K562 (cell line): ENCODE results near the gene MED15. TPM values are rescaled to one million over a fixed set of nuclear protein-coding genes. Genes with fewer than 3 reads are reported as not detected.

Source experiments
- EGR1 ChIP-seq: fragments of 450-650 bp; conservative IDR thresholded peaks from 2 replicates; pipeline ENCODE4 v1.6.1; 2017; ENCODE audit warnings: mild to moderate bottlenecking
- KDM4B ChIP-seq, 2 experiments: fragments of 450-650 bp in 1 of 2; sonication (generic) in 1 of 2; IDR thresholded peaks; 2 replicates each; pipeline ENCODE4 v1.6.1; 2016 to 2017; ENCODE audit warnings: borderline replicate concordance in 2 of 2, antibody characterized with exemption in 1 of 2, low read depth in 1 of 2, mild to moderate bottlenecking in 1 of 2
- MYC ChIP-seq, 2 experiments: fragments of 250-450 bp in 1 of 2; sonication (Bioruptor Pico) in 1 of 2; IDR thresholded peaks; 2 replicates each; pipeline versions ENCODE4 v1.5.1 to v1.6.1; 2012 to 2021; ENCODE audit warnings: low read depth in 2 of 2, borderline replicate concordance in 1 of 2, improper control_type of control experiment in 1 of 2, low read length in 1 of 2, mild to moderate bottlenecking in 1 of 2, moderate library complexity in 1 of 2
- SETDB1 ChIP-seq: IDR thresholded peaks from one replicate; pipeline ENCODE4 v1.6.1; 2012; ENCODE audit warnings: low read length, control low read depth, inconsistent platforms
- SMC3 ChIP-seq: conservative IDR thresholded peaks from 2 replicates; pipeline ENCODE4 v1.6.1; 2011; ENCODE audit warnings: low read depth, low read length, improper control_type of control experiment; ENCODE audit not compliant: insufficient read depth
- SRF ChIP-seq, 2 experiments: fragments of 250-450, 450-650 bp in 1 of 2; sonication (Bioruptor Pico) in 1 of 2; sonication (generic) in 1 of 2; formaldehyde crosslinking; IDR thresholded peaks; 2 replicates each; pipeline versions ENCODE4 v1.5.0 to v1.5.1; 2020 to 2022; ENCODE audit warnings: mild to moderate bottlenecking in 1 of 2, missing genetic modification reagents in 1 of 2
- TEAD1 ChIP-seq, 2 experiments: fragments of 450-650 bp in 1 of 2; sonication (generic) in 1 of 2; formaldehyde crosslinking; IDR thresholded peaks; 2 replicates each; pipeline versions ENCODE4 v1.4.0 to v1.8.0; 2020 to 2022; ENCODE audit warnings: mild to moderate bottlenecking in 2 of 2, missing genetic modification reagents in 1 of 2
- ZBTB7A ChIP-seq: IDR thresholded peaks from 2 replicates; pipeline ENCODE4 v1.6.1; 2011; ENCODE audit warnings: low read depth, mild to moderate bottlenecking, low read length, moderate library complexity, borderline replicate concordance; ENCODE audit not compliant: control insufficient read depth
- polyA plus RNA-seq, 8 experiments: library from polyadenylated mRNA; depleted of rRNA in 4 of 8; stranded (reverse) in 5 of 8; unstranded in 3 of 8; fragments of >200 nt; fragmentation: Nextera tagmentation in 2 of 8; fragmentation: Illumina TruSeq in 1 of 8; extraction: Ambion mirVana in 2 of 8; extraction: Trizol in 1 of 8; gene quantifications; 2 replicates each; pipeline versions ENCODE4 v1.2.1 to v1.2.3, GENCODE V29; 2011 to 2014; ENCODE audit warnings: inconsistent platforms in 1 of 8, missing spikeins in 1 of 8
- total RNA-seq, 7 experiments: library from RNA; depleted of rRNA in 6 of 7; stranded (reverse); fragments of >200 nt in 6 of 7; fragmentation: Illumina TruSeq in 2 of 7; extraction: Trizol in 2 of 7; gene quantifications; 2 replicates each; pipeline versions ENCODE4 v1.2.1 to v1.2.3, GENCODE V29; 2011 to 2021; ENCODE audit warnings: low replicate concordance in 1 of 7
- TF ChIP-seq, protein P1 (sequence below): fragments of 200-800 bp; sonication (Bioruptor generic); IDR thresholded peaks from 2 replicates; pipeline ENCODE4 v1.6.1; 2017; ENCODE audit warnings: missing genetic modification characterization, missing compliant biosample characterization
- TF ChIP-seq, protein P2 (sequence below): sonication (generic); formaldehyde crosslinking; IDR thresholded peaks from 2 replicates; pipeline ENCODE4 v1.9.0; 2022; ENCODE audit warnings: mild to moderate bottlenecking, missing genetic modification reagents
- TF ChIP-seq, protein P3 (sequence below): sonication (generic); formaldehyde crosslinking; IDR thresholded peaks from 2 replicates; pipeline ENCODE4 v1.8.0; 2023; ENCODE audit warnings: mild to moderate bottlenecking, missing genetic modification reagents
- TF ChIP-seq, protein P4 (sequence below): fragments of 450-650 bp; IDR thresholded peaks from 2 replicates; pipeline ENCODE4 v1.6.1; 2016; ENCODE audit warnings: mild to moderate bottlenecking

Gene MED15
- total and polyA plus RNA-seq, 9 of the 15 experiments (the other 6 are each of a cell fraction or from before 2014, with no cell fraction given) = 4.0 to 271 (median 60.1) TPM

DNA sequence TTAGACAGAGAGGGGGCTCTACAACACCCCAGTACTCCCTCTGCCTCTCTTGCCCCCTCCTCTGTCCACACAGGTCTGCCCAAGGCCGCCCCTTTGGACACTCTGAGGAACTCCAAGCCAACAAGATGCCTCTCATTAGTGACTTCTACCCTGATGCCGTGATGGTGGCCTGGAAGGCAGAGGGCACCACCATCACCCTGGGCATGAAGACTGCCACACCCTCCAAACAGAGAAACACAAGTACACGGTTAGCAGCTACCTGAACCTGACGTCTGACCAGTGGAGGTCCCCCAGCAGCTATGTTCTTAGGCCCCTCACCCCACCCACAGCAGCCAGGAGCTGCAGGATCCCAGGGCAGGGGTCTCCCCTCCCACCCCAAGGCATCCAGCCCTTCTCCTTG lies 125.1 kb downstream of the MED15 start (continued):
- TF ChIP-seq SMC3 (0 out of 2 replicates have a peak, but pooled peaks have one; percentile 4), MYC (IDR thresholded peaks at IDR 0.05; ENCODE audit: low read depth, low read length) (no peak), MYC (CRISPR knock-in tag; IDR thresholded peaks at IDR 0.05; ENCODE audit: borderline replicate concordance, low read depth) (0 out of 2 replicates have a peak, but pooled peaks have one; percentile 39), SRF (CRISPR knock-in tag; IDR thresholded peaks at IDR 0.05) (no peak), TEAD1 (CRISPR knock-in tag; IDR thresholded peaks at IDR 0.05) (no peak), SETDB1 (peak; percentile 63), ZBTB7A (peak; percentile 20; the same call in 1 of the 2 replicates), EGR1 (no peak), KDM4B (IDR thresholded peaks at IDR 0.05; ENCODE audit: borderline replicate concordance in 2 of 2, low read depth in 1 of 2) (no peak)
- TF ChIP-seq, protein P1, sequence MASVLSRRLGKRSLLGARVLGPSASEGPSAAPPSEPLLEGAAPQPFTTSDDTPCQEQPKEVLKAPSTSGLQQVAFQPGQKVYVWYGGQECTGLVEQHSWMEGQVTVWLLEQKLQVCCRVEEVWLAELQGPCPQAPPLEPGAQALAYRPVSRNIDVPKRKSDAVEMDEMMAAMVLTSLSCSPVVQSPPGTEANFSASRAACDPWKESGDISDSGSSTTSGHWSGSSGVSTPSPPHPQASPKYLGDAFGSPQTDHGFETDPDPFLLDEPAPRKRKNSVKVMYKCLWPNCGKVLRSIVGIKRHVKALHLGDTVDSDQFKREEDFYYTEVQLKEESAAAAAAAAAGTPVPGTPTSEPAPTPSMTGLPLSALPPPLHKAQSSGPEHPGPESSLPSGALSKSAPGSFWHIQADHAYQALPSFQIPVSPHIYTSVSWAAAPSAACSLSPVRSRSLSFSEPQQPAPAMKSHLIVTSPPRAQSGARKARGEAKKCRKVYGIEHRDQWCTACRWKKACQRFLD = no peak
- TF ChIP-seq, protein P2, sequence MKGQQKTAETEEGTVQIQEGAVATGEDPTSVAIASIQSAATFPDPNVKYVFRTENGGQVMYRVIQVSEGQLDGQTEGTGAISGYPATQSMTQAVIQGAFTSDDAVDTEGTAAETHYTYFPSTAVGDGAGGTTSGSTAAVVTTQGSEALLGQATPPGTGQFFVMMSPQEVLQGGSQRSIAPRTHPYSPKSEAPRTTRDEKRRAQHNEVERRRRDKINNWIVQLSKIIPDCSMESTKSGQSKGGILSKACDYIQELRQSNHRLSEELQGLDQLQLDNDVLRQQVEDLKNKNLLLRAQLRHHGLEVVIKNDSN = no peak
- TF ChIP-seq, protein P3, sequence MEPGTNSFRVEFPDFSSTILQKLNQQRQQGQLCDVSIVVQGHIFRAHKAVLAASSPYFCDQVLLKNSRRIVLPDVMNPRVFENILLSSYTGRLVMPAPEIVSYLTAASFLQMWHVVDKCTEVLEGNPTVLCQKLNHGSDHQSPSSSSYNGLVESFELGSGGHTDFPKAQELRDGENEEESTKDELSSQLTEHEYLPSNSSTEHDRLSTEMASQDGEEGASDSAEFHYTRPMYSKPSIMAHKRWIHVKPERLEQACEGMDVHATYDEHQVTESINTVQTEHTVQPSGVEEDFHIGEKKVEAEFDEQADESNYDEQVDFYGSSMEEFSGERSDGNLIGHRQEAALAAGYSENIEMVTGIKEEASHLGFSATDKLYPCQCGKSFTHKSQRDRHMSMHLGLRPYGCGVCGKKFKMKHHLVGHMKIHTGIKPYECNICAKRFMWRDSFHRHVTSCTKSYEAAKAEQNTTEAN (CRISPR knock-in tag) = no peak
- TF ChIP-seq, protein P4, sequence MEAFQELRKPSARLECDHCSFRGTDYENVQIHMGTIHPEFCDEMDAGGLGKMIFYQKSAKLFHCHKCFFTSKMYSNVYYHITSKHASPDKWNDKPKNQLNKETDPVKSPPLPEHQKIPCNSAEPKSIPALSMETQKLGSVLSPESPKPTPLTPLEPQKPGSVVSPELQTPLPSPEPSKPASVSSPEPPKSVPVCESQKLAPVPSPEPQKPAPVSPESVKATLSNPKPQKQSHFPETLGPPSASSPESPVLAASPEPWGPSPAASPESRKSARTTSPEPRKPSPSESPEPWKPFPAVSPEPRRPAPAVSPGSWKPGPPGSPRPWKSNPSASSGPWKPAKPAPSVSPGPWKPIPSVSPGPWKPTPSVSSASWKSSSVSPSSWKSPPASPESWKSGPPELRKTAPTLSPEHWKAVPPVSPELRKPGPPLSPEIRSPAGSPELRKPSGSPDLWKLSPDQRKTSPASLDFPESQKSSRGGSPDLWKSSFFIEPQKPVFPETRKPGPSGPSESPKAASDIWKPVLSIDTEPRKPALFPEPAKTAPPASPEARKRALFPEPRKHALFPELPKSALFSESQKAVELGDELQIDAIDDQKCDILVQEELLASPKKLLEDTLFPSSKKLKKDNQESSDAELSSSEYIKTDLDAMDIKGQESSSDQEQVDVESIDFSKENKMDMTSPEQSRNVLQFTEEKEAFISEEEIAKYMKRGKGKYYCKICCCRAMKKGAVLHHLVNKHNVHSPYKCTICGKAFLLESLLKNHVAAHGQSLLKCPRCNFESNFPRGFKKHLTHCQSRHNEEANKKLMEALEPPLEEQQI = no peak
